Parathyroid adenoma (tissue), 2 donors: Measurements from ENCODE around the gene ZNF831.

Experiments used
- H2AFZ ChIP-seq: fragments of 300-600 bp; sonication (generic); one replicate; pipeline ENCODE4 v1.7.0; 2017; ENCODE audit warnings: antibody characterized with exemption, mild to moderate bottlenecking
- H3K27ac ChIP-seq: fragments of 300-600 bp; sonication (generic); one replicate; pipeline ENCODE4 v1.7.0; 2017
- H3K27me3 ChIP-seq: fragments of 300-600 bp; sonication (generic); one replicate; pipeline ENCODE4 v1.7.0; 2017; ENCODE audit warnings: low read length; ENCODE audit not compliant: control insufficient read depth, insufficient read depth
- H3K36me3 ChIP-seq: fragments of 300-600 bp; sonication (generic); one replicate; pipeline ENCODE4 v1.7.0; 2017; ENCODE audit warnings: low read length; ENCODE audit not compliant: control insufficient read depth, insufficient read depth
- H3K4me1 ChIP-seq: fragments of 300-600 bp; sonication (generic); one replicate; pipeline ENCODE4 v1.7.0; 2017; ENCODE audit warnings: control low read depth
- H3K4me2 ChIP-seq: fragments of 300-600 bp; sonication (generic); one replicate; pipeline ENCODE4 v1.7.0; 2017; ENCODE audit warnings: low read length
- H3K4me3 ChIP-seq: fragments of 300-600 bp; sonication (generic); one replicate; pipeline ENCODE4 v1.7.0; 2017; ENCODE audit warnings: low read depth, low read length
- H3K79me2 ChIP-seq: fragments of 300-600 bp; sonication (generic); one replicate; pipeline ENCODE4 v1.7.0; 2017; ENCODE audit warnings: control low read depth
- H3K9ac ChIP-seq: fragments of 300-600 bp; sonication (generic); one replicate; pipeline ENCODE4 v1.7.0; 2017; ENCODE audit warnings: mild to moderate bottlenecking
- H3K9me3 ChIP-seq: fragments of 300-600 bp; sonication (generic); one replicate; pipeline ENCODE4 v1.7.0; 2017; ENCODE audit warnings: low read length; ENCODE audit not compliant: control insufficient read depth
- CTCF ChIP-seq: fragments of 300-600 bp; sonication (generic); IDR thresholded peaks from one replicate; pipeline ENCODE4 v1.7.0; 2017; ENCODE audit warnings: antibody characterized with exemption, mild to moderate bottlenecking
- donor health status: primary hyperparathyroidism.

The ZNF831 gene

GRCh38 chr20:59250293-59250692 lies 86.7 kb downstream of the ZNF831 start:
- no peak overlapping the region for H3K4me3 ChIP-seq
- no peak for TF ChIP-seq CTCF
- H3K36me3 ChIP-seq = no peaks in the 10 kb centered on the region
- no peaks in the 10 kb centered on the region for H3K27me3 ChIP-seq
- no peaks in the 10 kb centered on the region for H3K9me3 ChIP-seq
- H3K79me2 ChIP-seq = no peaks in the 10 kb centered on the region
- no peak overlapping the region for H3K27ac ChIP-seq
- no peak overlapping the region for H3K4me2 ChIP-seq
- H2AFZ ChIP-seq = no peak overlapping the region
- no peak overlapping the region for H3K9ac ChIP-seq
- no peaks in the 10 kb centered on the region for H3K4me1 ChIP-seq

- no peak overlapping the region for H3K4me2 ChIP-seq
- H2AFZ ChIP-seq = no peak overlapping the region
- H3K4me1 ChIP-seq = no peaks in the 10 kb centered on the region
- H3K27me3 ChIP-seq = no peaks in the 10 kb centered on the region
- no peaks in the 10 kb centered on the region for H3K36me3 ChIP-seq
- H3K79me2 ChIP-seq = no peaks in the 10 kb centered on the region
- no peak overlapping the region for H3K9ac ChIP-seq
- TF ChIP-seq CTCF = no peak
- H3K4me3 ChIP-seq = no peak overlapping the region
- no peaks in the 10 kb centered on the region for H3K9me3 ChIP-seq
- H3K27ac ChIP-seq = no peak overlapping the region
These were observed 89.7 kb downstream of the ZNF831 start for GRCh38 chr20:59253325-59253724.

GRCh38 chr20:59253779-59254319 lies 90.2 kb downstream of the ZNF831 start:
- Histone ChIP-seq H3K9me3 (no peaks in the 10 kb centered on the region), H3K9ac (no peak overlapping the region), H3K36me3 (no peaks in the 10 kb centered on the region), H3K4me2 (no peak overlapping the region), H2AFZ (no peak overlapping the region), H3K79me2 (no peaks in the 10 kb centered on the region), H3K4me3 (no peak overlapping the region), H3K4me1 (no peaks in the 10 kb centered on the region), H3K27me3 (no peaks in the 10 kb centered on the region), H3K27ac (no peak overlapping the region)
- TF ChIP-seq CTCF = no peak

GRCh38 chr20:59255256-59255655 lies 91.6 kb downstream of the ZNF831 start:
- Histone ChIP-seq H3K4me3 (no peak overlapping the region), H3K4me1 (no peaks in the 10 kb centered on the region), H3K27me3 (no peaks in the 10 kb centered on the region), H3K4me2 (no peak overlapping the region), H3K9ac (no peak overlapping the region), H3K9me3 (no peaks in the 10 kb centered on the region), H3K79me2 (no peaks in the 10 kb centered on the region), H3K36me3 (no peaks in the 10 kb centered on the region), H3K27ac (no peak overlapping the region), H2AFZ (no peak overlapping the region)
- no peak for TF ChIP-seq CTCF

GRCh38 chr20:59258221-59258621 lies 94.6 kb downstream of the ZNF831 start:
- Histone ChIP-seq H3K27ac (no peak overlapping the region), H3K27me3 (no peaks in the 10 kb centered on the region), H3K36me3 (no peaks in the 10 kb centered on the region), H3K9me3 (no peaks in the 10 kb centered on the region), H2AFZ (no peak overlapping the region), H3K4me3 (no peak overlapping the region), H3K9ac (no peak overlapping the region), H3K4me1 (no peaks in the 10 kb centered on the region), H3K4me2 (no peak overlapping the region), H3K79me2 (no peaks in the 10 kb centered on the region)
- TF ChIP-seq CTCF = no peak
